HepG2 (cell line): ENCODE results near the gene HSPB6. TPM values are rescaled to one million over a fixed set of nuclear protein-coding genes. Genes with fewer than 3 reads are reported as not detected.
A peak's percentile ranks its signal among the peaks of the same experiment; 100 is the strongest.

Experiments used
- MAZ ChIP-seq, 2 experiments: sonication (generic) in 1 of 2; formaldehyde crosslinking in 1 of 2; IDR thresholded peaks; 2 replicates each; pipeline versions ENCODE4 v1.5.0 to v1.6.1; 2012 to 2020; ENCODE audit warnings: low read depth in 2 of 2, mild to moderate bottlenecking in 2 of 2, borderline replicate concordance in 1 of 2, improper control_type of control experiment in 1 of 2, low read length in 1 of 2, missing genetic modification reagents in 1 of 2, moderate library complexity in 1 of 2
- REL ChIP-seq: sonication (generic); formaldehyde crosslinking; conservative IDR thresholded peaks from 2 replicates; pipeline ENCODE4 v1.8.0; 2022; ENCODE audit warnings: mild to moderate bottlenecking, missing genetic modification reagents, moderate library complexity
- ZNF12 ChIP-seq: sonication (generic); formaldehyde crosslinking; IDR thresholded peaks from 2 replicates; pipeline ENCODE4 v1.5.0; 2020; ENCODE audit warnings: missing genetic modification reagents
- ZNF335 ChIP-seq: sonication (generic); formaldehyde crosslinking; IDR thresholded peaks from 2 replicates; pipeline ENCODE4 v1.4.0; 2020; ENCODE audit warnings: missing genetic modification reagents
- ZNF614 ChIP-seq: IDR thresholded peaks from 2 replicates; pipeline ENCODE4 v1.6.1; 2018; ENCODE audit warnings: missing biosample characterization, missing genetic modification reagents, inconsistent platforms, borderline replicate concordance
- ZNF672 ChIP-seq: sonication (generic); formaldehyde crosslinking; IDR thresholded peaks from 2 replicates; pipeline ENCODE4 v1.8.1; 2022; ENCODE audit warnings: missing genetic modification reagents
- polyA plus RNA-seq, 8 experiments: library from polyadenylated mRNA; depleted of rRNA in 3 of 8; stranded (reverse) in 7 of 8; unstranded in 1 of 8; fragments of >200 nt; fragmentation: Illumina TruSeq in 4 of 8; extraction: Trizol in 4 of 8; gene quantifications; 2 replicates each; pipeline versions ENCODE4 v1.2.1 to v1.2.3, GENCODE V29; 2011 to 2016; ENCODE audit warnings: low read depth in 4 of 8, missing spikeins in 1 of 8, mixed read lengths in 1 of 8; ENCODE audit not compliant: insufficient read depth in 1 of 8
- total RNA-seq, 5 experiments: library from RNA; depleted of rRNA; stranded (reverse); fragments of >200 nt; fragmentation: Illumina TruSeq; extraction: Trizol; gene quantifications; 2 replicates each; pipeline ENCODE4 v1.2.3, GENCODE V29; 2016; ENCODE audit warnings: low read depth in 1 of 5
- TF ChIP-seq, protein P1 (sequence below), 2 experiments: sonication (generic) in 1 of 2; formaldehyde crosslinking in 1 of 2; IDR thresholded peaks; 2 replicates each; pipeline versions ENCODE4 v1.4.0 to v1.6.1; 2016 to 2020; ENCODE audit warnings: borderline replicate concordance in 1 of 2, low read depth in 1 of 2, mild to moderate bottlenecking in 1 of 2, missing genetic modification reagents in 1 of 2
- TF ChIP-seq, protein P2 (sequence below): sonication (generic); formaldehyde crosslinking; IDR thresholded peaks from 2 replicates; pipeline ENCODE4 v1.5.0; 2020; ENCODE audit warnings: mild to moderate bottlenecking, missing genetic modification reagents, moderate library complexity
- TF ChIP-seq, protein P3 (sequence below): sonication (generic); formaldehyde crosslinking; IDR thresholded peaks from 2 replicates; pipeline ENCODE4 v1.9.0; 2022; ENCODE audit warnings: low read depth, missing genetic modification reagents
- TF ChIP-seq, protein P4 (sequence below): sonication (generic); formaldehyde crosslinking; IDR thresholded peaks from 2 replicates; pipeline ENCODE4 v1.4.0; 2020; ENCODE audit warnings: missing genetic modification reagents

HSPB6 gene
- total and polyA plus RNA-seq, 2 of the 13 experiments (the other 11 are each of a cell fraction or from before 2014, with no cell fraction given): 0.18 TPM; not detected in 1

DNA sequence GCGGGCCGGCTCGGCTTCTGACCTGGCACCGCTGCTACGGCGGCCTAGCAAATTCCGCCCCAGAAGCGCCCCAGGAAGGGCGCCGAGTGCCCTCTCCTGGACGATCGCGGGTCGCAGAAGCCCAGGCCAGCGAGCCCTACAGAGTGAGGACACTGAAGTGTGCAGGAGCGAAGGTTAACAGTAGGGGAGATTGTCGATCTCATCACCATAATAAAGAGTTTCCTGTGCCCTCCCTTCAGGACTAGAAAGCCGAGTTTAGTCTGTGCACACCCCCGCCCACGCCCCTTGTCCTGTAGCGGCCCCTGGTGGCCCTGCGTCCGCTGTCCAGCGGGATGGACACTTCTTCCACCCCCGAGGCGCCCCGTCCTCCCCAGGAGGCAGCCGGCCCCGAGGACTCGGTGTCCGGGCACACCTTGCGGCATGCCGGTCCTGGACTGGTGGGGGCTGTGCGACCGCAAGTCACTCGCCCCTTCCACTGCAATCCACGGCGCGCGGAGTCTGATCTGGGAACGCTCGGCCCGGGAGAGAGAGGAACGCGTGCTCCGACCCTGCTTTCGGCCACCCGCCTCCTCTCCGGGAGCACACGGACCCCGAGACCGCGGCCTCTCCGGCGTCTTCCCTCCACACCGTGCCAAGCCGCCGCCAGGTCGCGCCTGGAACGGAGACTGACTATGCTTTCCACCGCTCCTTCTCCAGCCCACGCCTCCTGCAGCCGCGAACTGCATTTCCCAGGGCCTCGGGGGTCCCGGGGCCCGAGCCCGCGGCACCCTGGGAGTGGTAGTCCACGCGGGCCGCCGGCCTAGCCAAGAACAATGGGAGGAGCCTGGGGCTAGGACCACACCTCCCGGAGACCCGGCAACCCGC, 39.8 kb downstream of the HSPB6 start (continued):
- TF ChIP-seq, protein P1, sequence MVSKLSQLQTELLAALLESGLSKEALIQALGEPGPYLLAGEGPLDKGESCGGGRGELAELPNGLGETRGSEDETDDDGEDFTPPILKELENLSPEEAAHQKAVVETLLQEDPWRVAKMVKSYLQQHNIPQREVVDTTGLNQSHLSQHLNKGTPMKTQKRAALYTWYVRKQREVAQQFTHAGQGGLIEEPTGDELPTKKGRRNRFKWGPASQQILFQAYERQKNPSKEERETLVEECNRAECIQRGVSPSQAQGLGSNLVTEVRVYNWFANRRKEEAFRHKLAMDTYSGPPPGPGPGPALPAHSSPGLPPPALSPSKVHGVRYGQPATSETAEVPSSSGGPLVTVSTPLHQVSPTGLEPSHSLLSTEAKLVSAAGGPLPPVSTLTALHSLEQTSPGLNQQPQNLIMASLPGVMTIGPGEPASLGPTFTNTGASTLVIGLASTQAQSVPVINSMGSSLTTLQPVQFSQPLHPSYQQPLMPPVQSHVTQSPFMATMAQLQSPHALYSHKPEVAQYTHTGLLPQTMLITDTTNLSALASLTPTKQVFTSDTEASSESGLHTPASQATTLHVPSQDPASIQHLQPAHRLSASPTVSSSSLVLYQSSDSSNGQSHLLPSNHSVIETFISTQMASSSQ (IDR thresholded peaks at IDR 0.05; ENCODE audit: low read depth): peak; percentile 22; the same call in 1 of the 2 replicates
- TF ChIP-seq, protein P1 (CRISPR knock-in tag; IDR thresholded peaks at IDR 0.05; ENCODE audit: borderline replicate concordance): no peak
- TF ChIP-seq, protein P2, sequence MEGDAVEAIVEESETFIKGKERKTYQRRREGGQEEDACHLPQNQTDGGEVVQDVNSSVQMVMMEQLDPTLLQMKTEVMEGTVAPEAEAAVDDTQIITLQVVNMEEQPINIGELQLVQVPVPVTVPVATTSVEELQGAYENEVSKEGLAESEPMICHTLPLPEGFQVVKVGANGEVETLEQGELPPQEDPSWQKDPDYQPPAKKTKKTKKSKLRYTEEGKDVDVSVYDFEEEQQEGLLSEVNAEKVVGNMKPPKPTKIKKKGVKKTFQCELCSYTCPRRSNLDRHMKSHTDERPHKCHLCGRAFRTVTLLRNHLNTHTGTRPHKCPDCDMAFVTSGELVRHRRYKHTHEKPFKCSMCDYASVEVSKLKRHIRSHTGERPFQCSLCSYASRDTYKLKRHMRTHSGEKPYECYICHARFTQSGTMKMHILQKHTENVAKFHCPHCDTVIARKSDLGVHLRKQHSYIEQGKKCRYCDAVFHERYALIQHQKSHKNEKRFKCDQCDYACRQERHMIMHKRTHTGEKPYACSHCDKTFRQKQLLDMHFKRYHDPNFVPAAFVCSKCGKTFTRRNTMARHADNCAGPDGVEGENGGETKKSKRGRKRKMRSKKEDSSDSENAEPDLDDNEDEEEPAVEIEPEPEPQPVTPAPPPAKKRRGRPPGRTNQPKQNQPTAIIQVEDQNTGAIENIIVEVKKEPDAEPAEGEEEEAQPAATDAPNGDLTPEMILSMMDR (CRISPR knock-in tag): peak; percentile 89
- TF ChIP-seq, protein P3, sequence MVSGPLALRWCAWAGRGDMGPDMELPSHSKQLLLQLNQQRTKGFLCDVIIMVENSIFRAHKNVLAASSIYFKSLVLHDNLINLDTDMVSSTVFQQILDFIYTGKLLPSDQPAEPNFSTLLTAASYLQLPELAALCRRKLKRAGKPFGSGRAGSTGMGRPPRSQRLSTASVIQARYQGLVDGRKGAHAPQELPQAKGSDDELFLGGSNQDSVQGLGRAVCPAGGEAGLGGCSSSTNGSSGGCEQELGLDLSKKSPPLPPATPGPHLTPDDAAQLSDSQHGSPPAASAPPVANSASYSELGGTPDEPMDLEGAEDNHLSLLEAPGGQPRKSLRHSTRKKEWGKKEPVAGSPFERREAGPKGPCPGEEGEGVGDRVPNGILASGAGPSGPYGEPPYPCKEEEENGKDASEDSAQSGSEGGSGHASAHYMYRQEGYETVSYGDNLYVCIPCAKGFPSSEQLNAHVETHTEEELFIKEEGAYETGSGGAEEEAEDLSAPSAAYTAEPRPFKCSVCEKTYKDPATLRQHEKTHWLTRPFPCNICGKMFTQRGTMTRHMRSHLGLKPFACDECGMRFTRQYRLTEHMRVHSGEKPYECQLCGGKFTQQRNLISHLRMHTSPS (CRISPR knock-in tag): 0 out of 2 replicates have a peak, but pooled peaks have one; percentile 53
- TF ChIP-seq MAZ (IDR thresholded peaks at IDR 0.05; ENCODE audit: borderline replicate concordance, low read depth, low read length) (peak; percentile 63; the same call in 1 of the 2 replicates), MAZ (CRISPR knock-in tag; IDR thresholded peaks at IDR 0.05; ENCODE audit: low read depth) (peak; percentile 16; the same call in 1 of the 2 replicates), ZNF335 (peak; percentile 96), ZNF12 (CRISPR knock-in tag) (peak; percentile 14; the same call in 1 of the 2 replicates), ZNF614 (peak; percentile 87), REL (CRISPR knock-in tag) (0 out of 2 replicates have a peak, but pooled peaks have one; percentile 22), ZNF672 (no peak)
- TF ChIP-seq, protein P4, sequence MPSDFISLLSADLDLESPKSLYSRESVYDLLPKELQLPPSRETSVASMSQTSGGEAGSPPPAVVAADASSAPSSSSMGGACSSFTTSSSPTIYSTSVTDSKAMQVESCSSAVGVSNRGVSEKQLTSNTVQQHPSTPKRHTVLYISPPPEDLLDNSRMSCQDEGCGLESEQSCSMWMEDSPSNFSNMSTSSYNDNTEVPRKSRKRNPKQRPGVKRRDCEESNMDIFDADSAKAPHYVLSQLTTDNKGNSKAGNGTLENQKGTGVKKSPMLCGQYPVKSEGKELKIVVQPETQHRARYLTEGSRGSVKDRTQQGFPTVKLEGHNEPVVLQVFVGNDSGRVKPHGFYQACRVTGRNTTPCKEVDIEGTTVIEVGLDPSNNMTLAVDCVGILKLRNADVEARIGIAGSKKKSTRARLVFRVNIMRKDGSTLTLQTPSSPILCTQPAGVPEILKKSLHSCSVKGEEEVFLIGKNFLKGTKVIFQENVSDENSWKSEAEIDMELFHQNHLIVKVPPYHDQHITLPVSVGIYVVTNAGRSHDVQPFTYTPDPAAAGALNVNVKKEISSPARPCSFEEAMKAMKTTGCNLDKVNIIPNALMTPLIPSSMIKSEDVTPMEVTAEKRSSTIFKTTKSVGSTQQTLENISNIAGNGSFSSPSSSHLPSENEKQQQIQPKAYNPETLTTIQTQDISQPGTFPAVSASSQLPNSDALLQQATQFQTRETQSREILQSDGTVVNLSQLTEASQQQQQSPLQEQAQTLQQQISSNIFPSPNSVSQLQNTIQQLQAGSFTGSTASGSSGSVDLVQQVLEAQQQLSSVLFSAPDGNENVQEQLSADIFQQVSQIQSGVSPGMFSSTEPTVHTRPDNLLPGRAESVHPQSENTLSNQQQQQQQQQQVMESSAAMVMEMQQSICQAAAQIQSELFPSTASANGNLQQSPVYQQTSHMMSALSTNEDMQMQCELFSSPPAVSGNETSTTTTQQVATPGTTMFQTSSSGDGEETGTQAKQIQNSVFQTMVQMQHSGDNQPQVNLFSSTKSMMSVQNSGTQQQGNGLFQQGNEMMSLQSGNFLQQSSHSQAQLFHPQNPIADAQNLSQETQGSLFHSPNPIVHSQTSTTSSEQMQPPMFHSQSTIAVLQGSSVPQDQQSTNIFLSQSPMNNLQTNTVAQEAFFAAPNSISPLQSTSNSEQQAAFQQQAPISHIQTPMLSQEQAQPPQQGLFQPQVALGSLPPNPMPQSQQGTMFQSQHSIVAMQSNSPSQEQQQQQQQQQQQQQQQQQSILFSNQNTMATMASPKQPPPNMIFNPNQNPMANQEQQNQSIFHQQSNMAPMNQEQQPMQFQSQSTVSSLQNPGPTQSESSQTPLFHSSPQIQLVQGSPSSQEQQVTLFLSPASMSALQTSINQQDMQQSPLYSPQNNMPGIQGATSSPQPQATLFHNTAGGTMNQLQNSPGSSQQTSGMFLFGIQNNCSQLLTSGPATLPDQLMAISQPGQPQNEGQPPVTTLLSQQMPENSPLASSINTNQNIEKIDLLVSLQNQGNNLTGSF (CRISPR knock-in tag): no peak; the same call in 1 of the 2 replicates
